ENCODE results near the gene CCDC50.

- TF ChIP-seq YY1 (IDR thresholded peaks at IDR 0.05; ENCODE audit: low read depth, low read length) = no peak
- no peak for TF ChIP-seq ATF3 (IDR thresholded peaks at IDR 0.05; ENCODE audit: borderline replicate concordance, extremely low read depth, low read depth, low read length)
- no peak for TF ChIP-seq ZBTB33 (IDR thresholded peaks at IDR 0.05)
- no peak for TF ChIP-seq REST (IDR thresholded peaks at IDR 0.05; ENCODE audit: low read depth, low read length)
- no peak for TF ChIP-seq FOS (IDR thresholded peaks at IDR 0.05; ENCODE audit: borderline replicate concordance, extremely low read depth, insufficient read length)
- no peak for TF ChIP-seq POLR2AphosphoS5 (IDR thresholded peaks at IDR 0.05; ENCODE audit: low read length)
- no peak for TF ChIP-seq TCF7 (IDR thresholded peaks at IDR 0.05; ENCODE audit: borderline replicate concordance)
- no peak for TF ChIP-seq CBFB (IDR thresholded peaks at IDR 0.05; ENCODE audit: low read depth)
- TF ChIP-seq POLR2A (IDR thresholded peaks at IDR 0.05; ENCODE audit: low read depth, low read length) = no peak
- TF ChIP-seq NFIC (IDR thresholded peaks at IDR 0.05; ENCODE audit: low read depth, low read length) = no peak
- no peak for TF ChIP-seq IRF5 (IDR thresholded peaks at IDR 0.05; ENCODE audit: borderline replicate concordance)
- no peak for TF ChIP-seq CTCF (IDR thresholded peaks at IDR 0.05 in 2 of 3, conservative IDR thresholded peaks at IDR 0.05 in 1 of 3; ENCODE audit: control insufficient read depth in 2 of 3, extremely low read depth in 1 of 3, insufficient read depth in 1 of 3, low read depth in 3 of 3, low read length in 3 of 3)
- no peak for TF ChIP-seq ZSCAN29 (IDR thresholded peaks at IDR 0.05)
- no peak for TF ChIP-seq CBX5 (IDR thresholded peaks at IDR 0.05; ENCODE audit: low read depth)
Measured at GRCh38 chr3:191294291-191294690, 34.9 kb upstream of the CCDC50 start.

Measured in GM12878 (cell line).